Measurements from ENCODE around the gene PSME2. TPM values are rescaled to one million over a fixed set of nuclear protein-coding genes. Genes with fewer than 3 reads are reported as not detected.
A peak's percentile ranks its signal among the peaks of the same experiment; 100 is the strongest.

Gene PSME2
- total and polyA plus RNA-seq, 9 of the 15 experiments (the other 6 are each of a cell fraction or from before 2014, with no cell fraction given): 111 to 579 (median 159) TPM

DNA sequence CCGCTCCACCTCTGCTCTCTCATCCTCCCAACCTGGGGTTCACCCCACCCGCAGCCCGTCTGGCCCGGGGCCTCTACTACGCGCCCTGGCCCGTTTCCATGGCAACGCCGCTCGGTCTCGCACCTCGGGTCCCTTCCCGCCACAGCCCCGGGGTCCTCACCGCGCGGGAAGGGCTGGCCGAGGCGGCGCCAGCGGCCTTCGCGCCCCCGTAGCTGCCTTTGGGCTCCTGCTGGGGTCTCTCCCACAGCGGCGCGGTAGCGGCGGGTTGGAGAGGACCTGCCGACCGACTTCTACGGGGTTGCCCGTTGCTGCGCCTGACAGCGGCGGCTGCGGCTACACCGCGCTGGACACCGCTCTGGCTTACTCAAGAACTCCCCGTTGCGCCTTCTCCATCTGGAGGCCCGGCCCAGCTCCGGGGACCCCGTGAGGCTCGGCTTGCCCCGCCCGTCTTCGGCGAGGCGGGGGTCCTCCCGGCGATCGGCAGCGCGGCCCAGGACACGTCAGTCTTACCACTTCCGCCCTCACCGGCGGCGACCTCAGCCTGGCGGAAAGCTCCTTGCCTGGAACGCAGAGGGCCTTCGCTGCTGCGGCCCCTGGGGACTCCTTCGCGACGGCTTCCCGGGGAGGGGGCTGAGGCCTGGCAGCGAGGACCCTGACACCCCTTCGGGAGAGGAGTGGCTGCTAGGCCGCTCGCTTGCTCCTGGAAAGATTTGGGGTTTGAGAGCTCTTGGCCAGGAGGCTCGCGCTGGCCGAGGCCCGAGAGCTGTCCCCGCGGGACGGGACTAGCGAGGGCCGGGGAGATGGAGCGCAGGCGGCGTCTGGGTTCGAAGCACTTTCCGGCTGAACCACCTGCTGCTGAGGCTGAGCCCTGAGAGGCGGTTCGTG is 49.0 kb upstream of the PSME2 start, which contains the start of gene TM9SF1 (continued):
- TF ChIP-seq, protein P1, sequence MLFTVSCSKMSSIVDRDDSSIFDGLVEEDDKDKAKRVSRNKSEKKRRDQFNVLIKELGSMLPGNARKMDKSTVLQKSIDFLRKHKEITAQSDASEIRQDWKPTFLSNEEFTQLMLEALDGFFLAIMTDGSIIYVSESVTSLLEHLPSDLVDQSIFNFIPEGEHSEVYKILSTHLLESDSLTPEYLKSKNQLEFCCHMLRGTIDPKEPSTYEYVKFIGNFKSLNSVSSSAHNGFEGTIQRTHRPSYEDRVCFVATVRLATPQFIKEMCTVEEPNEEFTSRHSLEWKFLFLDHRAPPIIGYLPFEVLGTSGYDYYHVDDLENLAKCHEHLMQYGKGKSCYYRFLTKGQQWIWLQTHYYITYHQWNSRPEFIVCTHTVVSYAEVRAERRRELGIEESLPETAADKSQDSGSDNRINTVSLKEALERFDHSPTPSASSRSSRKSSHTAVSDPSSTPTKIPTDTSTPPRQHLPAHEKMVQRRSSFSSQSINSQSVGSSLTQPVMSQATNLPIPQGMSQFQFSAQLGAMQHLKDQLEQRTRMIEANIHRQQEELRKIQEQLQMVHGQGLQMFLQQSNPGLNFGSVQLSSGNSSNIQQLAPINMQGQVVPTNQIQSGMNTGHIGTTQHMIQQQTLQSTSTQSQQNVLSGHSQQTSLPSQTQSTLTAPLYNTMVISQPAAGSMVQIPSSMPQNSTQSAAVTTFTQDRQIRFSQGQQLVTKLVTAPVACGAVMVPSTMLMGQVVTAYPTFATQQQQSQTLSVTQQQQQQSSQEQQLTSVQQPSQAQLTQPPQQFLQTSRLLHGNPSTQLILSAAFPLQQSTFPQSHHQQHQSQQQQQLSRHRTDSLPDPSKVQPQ (CRISPR knock-in tag; IDR thresholded peaks at IDR 0.05; ENCODE audit: borderline replicate concordance): no peak
- TF ChIP-seq MYC (IDR thresholded peaks at IDR 0.05; ENCODE audit: low read depth, low read length): peak; percentile 54
- TF ChIP-seq MYC (CRISPR knock-in tag; IDR thresholded peaks at IDR 0.05; ENCODE audit: borderline replicate concordance, low read depth): no peak; the same call in 1 of the 2 replicates
- no peak for TF ChIP-seq RAD51 (IDR thresholded peaks at IDR 0.05; ENCODE audit: borderline replicate concordance, low read depth)
- no peak for TF ChIP-seq MLX (CRISPR knock-in tag; conservative IDR thresholded peaks at IDR 0.05)
- TF ChIP-seq NFE2 (IDR thresholded peaks at IDR 0.05; ENCODE audit: low read depth): peak; percentile 83
- no peak for TF ChIP-seq ETV6 (IDR thresholded peaks at IDR 0.05; ENCODE audit: borderline replicate concordance in 1 of 2, low read depth in 2 of 2, low read length in 1 of 2)
- no peak for TF ChIP-seq ETV6 (CRISPR knock-in tag; IDR thresholded peaks at IDR 0.05; ENCODE audit: borderline replicate concordance)
- no peak for TF ChIP-seq CHD2 (IDR thresholded peaks at IDR 0.05; ENCODE audit: low read depth, low read length)
- TF ChIP-seq ARID3B (CRISPR knock-in tag; IDR thresholded peaks at IDR 0.05; ENCODE audit: borderline replicate concordance): no peak
- no peak; the same call in 1 of the 2 replicates for TF ChIP-seq HLTF (IDR thresholded peaks at IDR 0.05)
- peak; percentile 86 for TF ChIP-seq RB1 (IDR thresholded peaks at IDR 0.05; ENCODE audit: low read depth)
- peak; percentile 8 for TF ChIP-seq CCNT2 (IDR thresholded peaks at IDR 0.05; ENCODE audit: borderline replicate concordance, extremely low read depth, insufficient read length, low read depth, low read length)
- TF ChIP-seq KAT7 (CRISPR knock-in tag; IDR thresholded peaks at IDR 0.05; ENCODE audit: borderline replicate concordance): no peak
- TF ChIP-seq CBX8 (IDR thresholded peaks at IDR 0.05; ENCODE audit: borderline replicate concordance, extremely low read depth, low read depth, low read length, poor library complexity, severe bottlenecking): no peak
- 0 out of 2 replicates have a peak, but pooled peaks have one; percentile 16 for TF ChIP-seq ZNF431 (CRISPR knock-in tag; IDR thresholded peaks at IDR 0.05)
- TF ChIP-seq ZNF76 (CRISPR knock-in tag; IDR thresholded peaks at IDR 0.05; ENCODE audit: borderline replicate concordance): no peak
- no peak for TF ChIP-seq HDGF (IDR thresholded peaks at IDR 0.05)
- no peak for TF ChIP-seq ZNF274 (IDR thresholded peaks at IDR 0.05; ENCODE audit: borderline replicate concordance, low read depth, low read length)
- TF ChIP-seq SMAD1 (IDR thresholded peaks at IDR 0.05; ENCODE audit: low read depth, low read length, partially characterized antibody): no peak
- no peak for TF ChIP-seq ZNF668 (CRISPR knock-in tag; IDR thresholded peaks at IDR 0.05)
- no peak for TF ChIP-seq FUS (optimal IDR thresholded peaks at IDR 0.05; ENCODE audit: low read depth, low read length)
- peak; percentile 69; the same call in 1 of the 2 replicates for TF ChIP-seq SP1 (CRISPR knock-in tag; IDR thresholded peaks at IDR 0.05)

Data from K562 (cell line).